GM12892 (cell line): Measurements from ENCODE around the gene AVPR1B.

Experiments used
- POLR2A ChIP-seq: IDR thresholded peaks from 2 replicates; pipeline ENCODE4 v1.6.1; 2011; ENCODE audit warnings: low read depth, low read length, control low read depth
- POLR2AphosphoS5 ChIP-seq: IDR thresholded peaks from 2 replicates; pipeline ENCODE4 v1.6.1; 2011; ENCODE audit warnings: low read depth, low read length, control low read depth
- TAF1 ChIP-seq: IDR thresholded peaks from 2 replicates; pipeline ENCODE4 v1.6.1; 2011; ENCODE audit warnings: low read depth, mild to moderate bottlenecking, control low read depth, low read length, borderline replicate concordance

GRCh38 chr1:206075786-206076755 lies 41.1 kb downstream of the AVPR1B start:
- TF ChIP-seq POLR2AphosphoS5 (no peak), POLR2A (no peak), TAF1 (no peak)
